Measurements from ENCODE around the gene GRIK4. TPM values are rescaled to one million over a fixed set of nuclear protein-coding genes. Genes with fewer than 3 reads are reported as not detected.

GRIK4 gene
- total and polyA plus RNA-seq, 11 donors: 0.04 to 0.45 (median 0.12) TPM; not detected in 6

DNA sequence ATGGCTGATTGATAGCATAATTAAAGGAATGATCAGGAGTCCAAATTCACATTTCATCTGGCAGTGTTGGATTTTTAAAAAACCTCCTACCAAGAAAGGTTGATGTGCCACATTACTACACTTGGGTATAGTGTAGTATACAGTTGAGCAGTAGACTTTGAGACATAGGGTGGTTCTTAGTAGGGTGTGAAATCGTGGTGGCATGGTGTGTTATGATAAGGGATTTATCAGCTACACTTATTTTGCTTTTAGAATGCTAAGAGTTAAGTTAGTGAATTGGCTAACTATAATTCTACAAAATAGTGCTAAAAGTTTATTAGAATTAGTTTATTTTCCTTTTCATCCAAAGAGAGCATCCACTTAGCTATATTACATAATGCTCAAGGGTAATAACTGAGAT, 525.5 kb downstream of the GRIK4 start:
- DNase-seq (no peak), ATAC-seq (no peak)
- TF ChIP-seq POLR2A (IDR thresholded peaks at IDR 0.05): no peak
- TF ChIP-seq, protein P1, sequence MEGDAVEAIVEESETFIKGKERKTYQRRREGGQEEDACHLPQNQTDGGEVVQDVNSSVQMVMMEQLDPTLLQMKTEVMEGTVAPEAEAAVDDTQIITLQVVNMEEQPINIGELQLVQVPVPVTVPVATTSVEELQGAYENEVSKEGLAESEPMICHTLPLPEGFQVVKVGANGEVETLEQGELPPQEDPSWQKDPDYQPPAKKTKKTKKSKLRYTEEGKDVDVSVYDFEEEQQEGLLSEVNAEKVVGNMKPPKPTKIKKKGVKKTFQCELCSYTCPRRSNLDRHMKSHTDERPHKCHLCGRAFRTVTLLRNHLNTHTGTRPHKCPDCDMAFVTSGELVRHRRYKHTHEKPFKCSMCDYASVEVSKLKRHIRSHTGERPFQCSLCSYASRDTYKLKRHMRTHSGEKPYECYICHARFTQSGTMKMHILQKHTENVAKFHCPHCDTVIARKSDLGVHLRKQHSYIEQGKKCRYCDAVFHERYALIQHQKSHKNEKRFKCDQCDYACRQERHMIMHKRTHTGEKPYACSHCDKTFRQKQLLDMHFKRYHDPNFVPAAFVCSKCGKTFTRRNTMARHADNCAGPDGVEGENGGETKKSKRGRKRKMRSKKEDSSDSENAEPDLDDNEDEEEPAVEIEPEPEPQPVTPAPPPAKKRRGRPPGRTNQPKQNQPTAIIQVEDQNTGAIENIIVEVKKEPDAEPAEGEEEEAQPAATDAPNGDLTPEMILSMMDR (IDR thresholded peaks at IDR 0.05): no peak
- intact Hi-C loops (cut with DNase I): no loop called here
- Histone ChIP-seq H3K4me1 (peaks cover 0 to 17% (median 2%) of the 10 kb centered on the region in 12 donors), H3K4me3 (no peak overlapping the region), H3K9me3 (no peaks in the 10 kb centered on the region), H3K27me3 (no peaks in the 10 kb centered on the region), H3K36me3 (no peaks in the 10 kb centered on the region), H3K27ac (no peak overlapping the region)
- WGBS, 4 donors: 62 to 67% (median 66%) methylated on average over 1 of the region's 1 CpG

Other genes starting within 250 kb of the GRIK4 start
- gene TLCD5, start 186.4 kb upstream of the GRIK4 start, total RNA-seq: 10 to 100 TPM in 6 of 9 donors, 1 to 10 TPM in 3; 9.4 to 15.0 (median 10.3) TPM
- gene TLCD5, start 186.4 kb upstream of the GRIK4 start, polyA plus RNA-seq: 10 to 100 TPM in 1 of 2 donors, 1 to 10 TPM in 1; 4.0 to 12.2 TPM
- gene ARHGEF12, start 175.3 kb upstream of the GRIK4 start, total RNA-seq: 100 to 1,000 TPM in 7 of 9 donors, 10 to 100 TPM in 2; 79.3 to 140 (median 114) TPM
- gene ARHGEF12, start 175.3 kb upstream of the GRIK4 start, polyA plus RNA-seq: 10 to 100 TPM; 22.0 to 52.2 TPM